Placental epithelial cell (primary cell): ENCODE results near the gene NDUFS2. TPM values are rescaled to one million over a fixed set of nuclear protein-coding genes. Genes with fewer than 3 reads are reported as not detected.

Experiments
- total RNA-seq: library from RNA; depleted of rRNA; stranded (reverse); fragments of >200 nt; gene quantifications from 2 replicates; pipeline ENCODE4 v1.2.3, GENCODE V29; 2012

The NDUFS2 gene
- 72.1 and 83.2 TPM in 2 replicates for total RNA-seq

DNA sequence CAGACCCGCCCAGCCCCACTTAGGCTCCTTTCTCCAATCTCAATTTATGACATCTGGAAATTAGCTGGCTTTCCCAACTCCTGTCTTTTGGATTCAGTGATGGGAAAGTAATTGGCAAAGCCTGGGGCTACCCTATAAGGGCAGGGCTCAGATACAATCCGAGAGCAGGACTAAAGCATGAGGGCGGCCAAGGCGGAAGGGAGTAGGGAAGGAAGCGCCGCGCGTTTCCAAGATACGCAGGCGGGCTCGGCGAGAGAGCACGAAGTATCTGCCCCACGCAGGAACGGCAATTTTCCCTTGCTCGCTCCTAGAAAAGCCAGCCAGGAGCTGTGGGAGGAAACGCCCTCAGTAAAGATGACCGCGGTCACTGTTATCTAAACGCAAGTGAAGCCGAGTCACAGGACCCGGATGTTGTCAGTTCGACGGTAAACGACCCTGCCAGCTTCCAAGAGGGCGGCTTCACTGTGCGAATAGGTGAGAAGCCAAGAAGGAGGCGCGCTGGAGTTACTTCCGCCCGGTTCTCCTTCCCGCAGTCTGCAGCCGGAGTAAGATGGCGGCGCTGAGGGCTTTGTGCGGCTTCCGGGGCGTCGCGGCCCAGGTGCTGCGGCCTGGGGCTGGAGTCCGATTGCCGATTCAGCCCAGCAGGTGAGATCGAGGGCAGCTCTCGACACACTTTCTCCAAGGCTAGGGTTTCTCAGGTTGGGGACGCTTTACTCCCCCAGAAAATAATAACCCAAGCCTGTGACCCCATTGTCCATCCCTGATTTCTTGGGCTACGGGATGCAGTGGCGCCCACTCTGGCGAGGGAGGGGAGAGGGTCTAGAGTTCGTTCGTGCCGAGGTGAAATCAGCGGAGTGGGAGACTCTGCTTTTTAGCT is at the start of gene NDUFS2:
Gene NDUFS2, plus strand, starts transcription at position 532 of the 877 bp plus-strand sequence. Its CDS starts 19 bp downstream, at position 551.

DNA sequence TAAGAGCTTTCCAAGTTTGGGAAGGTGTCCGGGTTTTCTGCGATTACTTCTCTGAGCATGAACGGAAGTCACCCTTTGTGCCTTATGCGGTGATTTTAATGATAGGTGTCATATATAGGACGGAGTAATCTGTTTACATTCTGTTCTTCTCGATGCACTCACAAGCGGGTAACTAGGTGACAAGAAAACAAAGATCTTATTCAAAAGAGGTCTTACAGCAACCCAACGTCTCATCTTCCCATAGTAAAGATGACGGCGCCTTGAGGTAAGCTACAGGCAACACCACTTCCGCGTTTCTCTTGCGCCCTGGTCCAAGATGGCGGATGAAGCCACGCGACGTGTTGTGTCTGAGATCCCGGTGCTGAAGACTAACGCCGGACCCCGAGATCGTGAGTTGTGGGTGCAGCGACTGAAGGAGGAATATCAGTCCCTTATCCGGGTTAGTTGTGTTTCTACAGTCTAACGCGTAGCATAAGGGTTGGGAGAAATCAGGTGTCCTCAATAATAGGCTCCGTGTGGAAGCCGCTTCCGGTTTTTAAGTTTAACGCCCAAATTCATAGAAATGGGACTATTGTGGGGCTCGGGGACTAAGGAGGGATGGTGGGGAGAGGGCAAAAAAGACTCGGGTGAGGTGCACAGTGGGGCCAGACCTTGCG is 48.4 kb upstream of the NDUFS2 start, which contains the start of gene UFC1:
Gene UFC1, plus strand, starts transcription at position 297 of the 656 bp plus-strand sequence. Its CDS starts 20 bp downstream, at position 317.

DNA sequence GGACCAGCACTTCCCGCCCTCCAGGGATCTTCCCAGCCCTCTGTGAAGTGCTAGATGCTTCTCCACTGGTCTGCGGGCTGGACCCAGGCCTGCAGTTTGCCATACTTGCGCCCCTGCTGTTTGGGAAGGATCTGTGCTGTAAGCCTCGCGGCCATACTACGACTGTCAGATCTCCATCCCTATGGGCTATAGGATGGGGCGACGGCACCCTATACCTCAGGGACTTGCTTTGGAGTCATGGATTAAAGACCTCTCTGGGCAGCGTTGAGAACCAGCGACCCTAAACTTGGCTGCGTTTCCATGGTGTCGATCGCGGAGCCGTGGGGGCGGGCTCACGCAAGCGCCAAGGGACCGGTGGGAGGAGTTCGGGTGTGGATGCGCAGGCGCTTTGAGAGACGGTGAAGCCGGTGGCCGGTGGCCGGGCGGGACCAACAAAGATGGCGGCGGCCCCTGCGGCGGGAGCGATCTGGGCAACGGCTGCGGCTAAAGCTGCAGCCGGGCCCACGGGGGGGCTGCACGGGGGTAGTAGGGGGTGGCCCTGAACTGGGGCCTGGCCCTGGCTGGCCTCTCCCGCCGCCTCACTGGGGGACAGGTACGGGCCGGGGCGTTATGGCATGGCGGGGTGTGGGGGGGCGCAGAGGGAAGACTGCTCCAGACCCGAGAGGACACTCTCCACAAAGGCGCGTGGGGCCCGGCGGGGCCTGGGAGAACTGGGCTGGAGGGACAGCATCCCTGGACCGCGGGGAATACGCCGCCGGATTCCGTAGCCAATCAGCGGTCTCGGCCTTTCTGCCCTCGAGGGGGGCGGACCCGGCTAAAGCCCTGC is 42.9 kb upstream of the NDUFS2 start, which contains the start of gene USP21:
Gene USP21, plus strand, starts transcription at position 414 of the 826 bp plus-strand sequence. CDS start 1,141 bp downstream, outside the sequence.

DNA sequence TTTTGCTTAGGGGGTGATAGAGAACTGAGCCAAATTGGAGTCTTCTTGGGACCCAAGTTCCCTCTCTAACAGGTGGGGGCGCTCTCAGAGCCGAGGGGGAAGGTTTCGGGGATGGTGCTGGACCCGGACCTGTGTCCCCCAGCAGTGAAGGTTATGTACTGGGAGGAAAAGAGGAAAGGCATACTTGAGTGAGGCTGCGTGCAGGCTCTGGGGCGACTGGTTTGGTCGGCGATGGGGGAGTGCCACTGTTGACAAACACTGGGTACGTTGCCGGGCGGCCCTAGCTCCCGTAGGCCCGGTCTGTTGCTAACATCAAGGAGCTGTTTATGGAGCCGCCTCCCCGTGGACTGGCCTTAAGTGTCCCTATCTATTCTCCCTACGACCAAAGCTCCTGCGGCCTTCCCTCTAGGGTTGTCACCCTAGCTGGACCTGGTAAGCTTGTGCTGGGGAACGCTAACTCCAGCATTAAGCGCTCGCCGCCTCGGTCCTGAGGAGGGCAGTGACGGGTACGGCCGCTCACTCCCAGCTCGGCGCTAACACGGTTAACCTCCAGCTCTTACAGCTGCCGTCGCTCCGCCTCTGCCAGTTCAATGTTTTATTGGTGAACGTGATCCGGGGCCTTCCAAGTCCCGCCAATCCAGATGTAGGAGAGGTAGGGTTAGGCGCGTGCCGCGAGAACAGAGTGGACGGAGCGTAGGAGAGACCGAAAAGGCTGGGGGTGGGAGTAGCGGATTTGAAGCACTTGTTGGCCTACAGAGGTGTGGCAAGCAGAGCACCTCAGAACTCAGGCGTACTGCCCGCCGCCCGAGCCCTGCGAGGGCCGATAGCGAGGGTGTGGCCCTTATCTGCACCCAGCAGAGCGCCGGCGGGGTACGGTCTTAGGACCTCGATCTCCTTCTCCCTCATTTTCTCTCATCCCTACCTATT is 36.2 kb upstream of the NDUFS2 start, which contains the start of gene PPOX:
Gene PPOX, plus strand, starts transcription at position 685 of the 927 bp plus-strand sequence. CDS start 422 bp downstream, outside the sequence.

DNA sequence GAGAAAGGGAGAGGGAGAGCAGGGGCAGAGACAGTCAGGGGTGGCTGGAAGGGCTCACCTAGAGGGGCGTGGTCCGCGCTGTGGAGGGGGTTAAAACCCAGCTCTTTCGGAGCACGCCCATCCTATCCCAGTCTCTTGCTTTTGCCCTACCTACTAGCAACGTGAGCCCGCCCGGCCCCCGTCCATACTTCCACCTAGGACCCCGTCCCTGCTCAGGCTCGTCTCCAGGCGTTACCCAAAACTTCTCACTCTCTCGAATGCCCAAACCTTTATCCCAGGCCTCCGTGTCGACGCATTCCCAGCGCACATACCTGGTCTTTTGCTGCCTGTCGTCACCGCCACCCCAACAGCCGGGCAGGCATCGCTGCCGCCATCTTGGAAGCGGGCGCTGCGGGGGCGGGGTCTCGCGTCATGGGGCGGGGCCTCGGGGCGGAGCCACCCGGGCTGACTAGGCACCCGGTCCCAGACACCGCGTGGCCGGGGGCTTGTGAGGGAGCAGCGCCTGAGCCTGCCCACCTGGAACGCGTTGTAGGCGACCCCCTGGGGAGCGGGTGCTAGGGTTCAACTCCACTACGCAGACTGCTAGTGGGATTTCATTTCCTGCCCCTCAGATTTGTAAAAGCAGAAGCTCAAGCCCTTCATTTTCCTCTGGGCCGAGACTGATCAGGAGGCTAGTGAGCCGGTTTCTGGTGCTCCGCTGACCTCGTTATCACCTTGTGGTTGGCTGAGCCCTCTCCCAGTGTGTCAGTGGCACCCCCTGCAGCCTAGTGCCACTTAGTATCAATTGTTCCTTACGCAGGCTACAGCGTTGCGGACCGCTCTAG is 24.8 kb upstream of the NDUFS2 start, which contains the start of gene B4GALT3:
Gene B4GALT3, minus strand, starts transcription at position 396 of the 824 bp plus-strand sequence. CDS start 1,447 bp downstream, outside the sequence.

DNA sequence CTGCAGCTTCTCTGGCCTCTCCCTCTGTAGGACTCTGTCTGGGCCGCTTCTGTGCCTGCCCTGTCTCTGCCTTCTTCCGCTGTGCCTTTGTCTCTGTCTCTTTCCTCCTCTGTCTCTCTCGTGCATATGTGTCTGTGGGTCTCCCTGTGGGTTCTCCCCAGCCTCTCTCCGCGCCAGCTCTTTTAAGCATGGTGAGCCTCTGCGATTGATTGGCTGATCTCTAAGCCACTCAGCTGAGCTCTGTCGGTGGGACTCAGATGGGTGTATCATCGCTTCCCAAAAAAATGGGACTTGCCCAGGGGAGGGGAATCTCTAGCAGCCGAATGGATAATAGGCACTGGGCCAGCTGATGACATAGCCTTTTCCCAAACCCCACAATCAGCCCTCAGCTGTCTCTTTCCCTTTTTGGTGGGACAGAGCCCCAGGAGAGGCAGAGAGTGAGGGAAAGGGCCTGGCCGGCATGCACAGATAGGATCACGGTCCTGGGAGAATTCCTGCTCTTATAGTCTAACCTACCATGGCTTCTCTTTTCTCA is 3.2 kb upstream of the NDUFS2 start, which contains the start of gene ADAMTS4:
Gene ADAMTS4, minus strand, starts transcription at position 158 of the 535 bp plus-strand sequence. CDS start 427 bp downstream, outside the sequence.

DNA sequence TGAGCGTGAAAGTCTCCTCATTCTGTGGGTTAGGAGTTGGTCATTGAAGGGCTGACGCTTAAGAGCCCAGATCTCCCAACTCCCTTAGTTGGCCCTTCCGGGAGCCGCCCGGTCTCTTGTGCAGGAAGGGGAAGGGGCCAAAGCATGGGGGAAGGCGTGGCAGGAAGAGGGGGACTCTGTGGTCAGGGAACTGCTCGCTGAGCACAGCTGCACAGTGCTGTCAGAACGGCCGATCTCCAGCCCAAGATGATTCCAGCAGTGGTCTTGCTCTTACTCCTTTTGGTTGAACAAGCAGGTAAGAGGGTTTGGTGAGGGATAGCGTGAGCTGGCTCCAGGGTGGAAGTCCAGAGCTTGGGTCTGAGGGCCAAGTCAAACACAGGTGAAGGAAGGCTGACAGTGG is 12.9 kb downstream of the NDUFS2 start, which contains the start of gene FCER1G:
Gene FCER1G, plus strand, starts transcription at position 220 of the 400 bp plus-strand sequence. Its CDS starts 27 bp downstream, at position 247.

DNA sequence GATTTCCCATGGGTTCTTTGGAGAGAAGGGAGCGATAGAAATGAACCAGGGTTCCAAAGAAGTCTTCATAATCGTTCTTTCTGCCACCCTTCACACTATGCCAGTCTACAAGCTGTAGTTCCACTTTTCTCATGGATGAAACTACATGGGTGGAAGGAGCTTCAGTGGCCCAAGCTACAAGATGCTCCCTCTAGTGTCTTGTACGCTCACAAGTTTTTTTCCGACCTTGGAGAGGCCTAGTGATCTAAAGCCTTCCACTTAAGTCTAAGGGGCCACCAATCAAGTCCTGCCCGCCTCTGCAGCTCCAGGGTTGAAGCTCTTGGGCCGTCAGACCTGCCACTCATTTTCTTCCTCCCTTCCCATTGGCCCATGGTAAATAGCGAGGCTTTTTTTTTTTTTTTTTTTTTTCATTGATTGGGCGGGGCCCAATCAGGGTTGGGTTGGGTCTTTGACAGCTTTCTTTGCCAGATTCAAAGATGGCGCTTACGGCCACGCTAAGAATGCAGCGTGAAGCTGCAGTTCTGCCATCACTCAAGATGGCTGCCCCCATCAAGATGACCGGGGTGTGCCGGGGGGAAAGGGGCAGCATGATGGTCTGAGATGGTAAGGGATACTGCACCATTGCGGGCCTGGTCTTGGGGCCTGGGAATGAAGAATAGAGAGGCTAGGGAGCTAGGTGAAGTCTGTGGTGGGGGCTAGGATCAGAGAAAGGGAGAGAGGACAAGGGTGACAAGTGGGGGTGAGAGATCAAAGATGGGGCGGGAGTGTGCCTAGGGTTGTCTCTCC is 23.6 kb downstream of the NDUFS2 start, which contains the start of gene TOMM40L:
Gene TOMM40L, plus strand, starts transcription at position 527 of the 786 bp plus-strand sequence. CDS start 430 bp downstream, outside the sequence.

DNA sequence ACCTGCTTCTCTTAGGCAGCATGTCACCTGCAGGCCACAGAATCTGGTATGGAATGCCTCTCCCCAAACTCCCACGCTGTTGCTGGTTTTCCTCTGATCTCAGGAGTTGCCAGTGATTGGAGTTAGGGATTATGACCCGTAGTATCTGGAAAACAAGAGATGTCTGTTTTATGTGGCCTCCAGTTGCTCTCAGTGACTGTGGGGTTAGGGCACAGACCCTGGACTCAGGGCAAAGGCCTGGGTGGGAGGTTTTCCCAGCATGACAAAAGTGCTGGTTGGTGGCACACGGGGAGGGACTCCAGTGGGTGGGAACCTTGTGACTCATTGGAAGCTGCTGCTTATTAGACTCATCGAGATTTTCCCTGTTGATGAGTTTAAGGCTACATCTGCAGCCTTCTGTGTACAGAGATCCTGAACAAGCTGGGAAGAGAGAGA is 35.9 kb downstream of the NDUFS2 start, which contains the start of gene NR1I3:
Gene NR1I3, minus strand, starts transcription at position 165 of the 435 bp plus-strand sequence. CDS start 1,638 bp downstream, outside the sequence.

DNA sequence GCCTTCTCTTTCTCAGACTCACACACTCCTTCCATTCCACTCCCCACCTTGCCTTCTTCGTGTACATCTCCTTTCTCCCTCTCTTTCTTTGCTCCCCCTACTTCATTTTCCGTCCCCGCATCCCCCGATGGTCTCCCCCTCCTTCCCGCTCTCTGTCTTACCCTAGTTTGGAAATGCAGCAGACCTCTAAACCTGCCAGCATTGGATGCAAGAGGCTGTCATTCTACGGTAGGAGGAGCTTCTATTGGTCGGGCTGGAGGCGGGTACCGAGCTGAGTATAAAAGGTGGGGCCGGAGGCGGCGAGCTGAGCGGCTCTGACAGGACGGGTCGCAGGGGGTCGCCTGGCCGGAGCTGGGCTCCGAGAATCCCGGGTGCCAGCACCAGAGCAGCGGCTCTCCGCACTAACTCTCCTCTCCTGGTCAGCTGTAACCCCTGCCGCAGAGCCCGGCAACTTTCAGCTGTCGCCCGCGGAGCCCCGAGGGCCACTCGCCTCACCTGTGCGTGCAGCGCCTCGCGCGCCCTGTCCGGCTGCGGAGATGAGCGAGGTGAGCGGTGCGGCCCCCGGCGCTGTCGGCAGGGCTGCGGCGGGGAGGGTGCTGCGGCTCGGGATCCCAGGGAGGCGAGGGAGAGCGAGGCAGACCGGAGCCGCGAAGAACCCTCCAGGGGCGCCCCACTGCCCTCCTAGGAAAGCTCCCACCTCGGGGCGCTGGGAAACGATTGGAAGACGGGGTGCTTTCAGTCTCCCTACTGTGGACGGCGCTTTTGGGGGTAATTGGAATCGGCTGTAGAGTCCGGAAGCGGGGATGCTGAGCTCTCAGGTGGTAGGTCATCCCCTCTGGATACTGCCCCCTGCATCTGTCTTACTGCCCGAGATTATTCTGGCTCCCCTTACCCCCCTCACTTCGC is 56.5 kb downstream of the NDUFS2 start, which contains the start of gene PCP4L1:
Gene PCP4L1, plus strand, starts transcription at position 307 of the 906 bp plus-strand sequence. Its CDS starts 230 bp downstream, at position 537.

Other genes with a start within 250 kb of the NDUFS2 start
- gene ITLN2, start 247.6 kb upstream of the NDUFS2 start, total RNA-seq, result not detected in 2 replicates
- gene F11R, start 181.2 kb upstream of the NDUFS2 start, total RNA-seq, result 107 and 238 TPM in 2 replicates
- 57.7 and 112 TPM in 2 replicates for gene TSTD1, start 163.4 kb upstream of the NDUFS2 start, total RNA-seq
- gene USF1, start 156.4 kb upstream of the NDUFS2 start, total RNA-seq, result 69.6 and 112 TPM in 2 replicates
- gene ARHGAP30, start 132.5 kb upstream of the NDUFS2 start, total RNA-seq, result 1.2 and 2.5 TPM in 2 replicates
- 47.5 and 187 TPM in 2 replicates for gene NECTIN4, start 112.8 kb upstream of the NDUFS2 start, total RNA-seq
- gene KLHDC9, start 104.0 kb upstream of the NDUFS2 start, total RNA-seq, result 2.4 and 3.5 TPM in 2 replicates
- 14.6 and 17.7 TPM in 2 replicates for gene PFDN2, start 84.3 kb upstream of the NDUFS2 start, total RNA-seq
- gene NIT1, start 84.3 kb upstream of the NDUFS2 start, total RNA-seq, result 34.2 and 36.9 TPM in 2 replicates
- 40.0 and 45.1 TPM in 2 replicates for gene DEDD, start 69.7 kb upstream of the NDUFS2 start, total RNA-seq
- gene UFC1, start 48.4 kb upstream of the NDUFS2 start, total RNA-seq, result 61.9 and 103 TPM in 2 replicates
- gene USP21, start 42.9 kb upstream of the NDUFS2 start, total RNA-seq, result 13.7 and 18.4 TPM in 2 replicates
- 13.8 and 16.9 TPM in 2 replicates for gene PPOX, start 35.9 kb upstream of the NDUFS2 start, total RNA-seq
- 23.6 and 43.4 TPM in 2 replicates for gene B4GALT3, start 24.9 kb upstream of the NDUFS2 start, total RNA-seq
- gene ADAMTS4, start 3.3 kb upstream of the NDUFS2 start, total RNA-seq, result under 0.01 TPM in 1 of 2 replicates, not detected in the other
- gene FCER1G, start 12.9 kb downstream of the NDUFS2 start, total RNA-seq, result 0.39 and 0.65 TPM in 2 replicates
- not detected in 2 replicates for gene APOA2, start 21.3 kb downstream of the NDUFS2 start, total RNA-seq
- gene TOMM40L, start 23.7 kb downstream of the NDUFS2 start, total RNA-seq, result 5.5 and 11.5 TPM in 2 replicates
- gene NR1I3, start 35.8 kb downstream of the NDUFS2 start, total RNA-seq, result not detected in 2 replicates
- not detected in 2 replicates for gene PCP4L1, start 56.4 kb downstream of the NDUFS2 start, total RNA-seq
- 0.33 and 1.6 TPM in 2 replicates for gene MPZ, start 107.6 kb downstream of the NDUFS2 start, total RNA-seq
- 19.6 and 61.5 TPM in 2 replicates for gene SDHC, start 112.0 kb downstream of the NDUFS2 start, total RNA-seq
- not detected in 2 replicates for gene CFAP126, start 165.5 kb downstream of the NDUFS2 start, total RNA-seq